HG02840 (cell line): ENCODE data around the gene KLF17.

Experiments used
- ATAC-seq: cut with Tn5 transposase; IDR thresholded peaks from one replicate; pipeline ENCODE4 v1.9.1; 2021; ENCODE audit warnings: mild to moderate bottlenecking, moderate library complexity, moderate number of reproducible peaks; ENCODE audit not compliant: unreplicated experiment, low FRiP score

The KLF17 gene, protein sequence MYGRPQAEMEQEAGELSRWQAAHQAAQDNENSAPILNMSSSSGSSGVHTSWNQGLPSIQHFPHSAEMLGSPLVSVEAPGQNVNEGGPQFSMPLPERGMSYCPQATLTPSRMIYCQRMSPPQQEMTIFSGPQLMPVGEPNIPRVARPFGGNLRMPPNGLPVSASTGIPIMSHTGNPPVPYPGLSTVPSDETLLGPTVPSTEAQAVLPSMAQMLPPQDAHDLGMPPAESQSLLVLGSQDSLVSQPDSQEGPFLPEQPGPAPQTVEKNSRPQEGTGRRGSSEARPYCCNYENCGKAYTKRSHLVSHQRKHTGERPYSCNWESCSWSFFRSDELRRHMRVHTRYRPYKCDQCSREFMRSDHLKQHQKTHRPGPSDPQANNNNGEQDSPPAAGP

GRCh38 chr1:44118682-44119081, at the start of gene KLF17:
Gene KLF17 (plus strand): TSS chr1:44118821. CDS start chr1:44118908, 87 bp downstream.
- no peak for ATAC-seq

- ATAC-seq, result no peak
Observed at GRCh38 chr1:44071461-44071860, 47.2 kb upstream of the KLF17 start.

- ATAC-seq, result no peak
Observed at GRCh38 chr1:44072204-44072603, 46.4 kb upstream of the KLF17 start.

- ATAC-seq, result no peak
Observed at GRCh38 chr1:44072821-44073220, 45.8 kb upstream of the KLF17 start.

- ATAC-seq, result no peak
Observed at GRCh38 chr1:44073528-44073927, 45.1 kb upstream of the KLF17 start.

DNA sequence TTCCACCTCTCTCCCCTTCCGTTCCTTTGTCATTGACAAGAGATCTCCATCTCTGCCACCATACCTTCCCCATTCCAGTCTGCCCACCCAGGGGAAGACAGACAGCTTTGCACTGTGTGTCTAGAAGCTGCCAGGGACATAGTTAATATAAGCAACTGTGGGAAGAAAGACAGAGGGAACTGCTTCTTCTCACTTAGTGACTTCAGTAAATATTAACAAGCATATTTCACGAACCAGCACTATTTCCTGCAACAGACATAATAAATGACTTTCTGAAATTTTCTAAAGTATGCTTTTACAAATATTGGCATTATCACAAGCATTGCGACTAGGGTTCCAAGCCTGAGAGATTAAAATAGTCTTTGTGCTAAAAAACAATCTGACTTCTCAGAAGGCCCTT, 44.2 kb upstream of the KLF17 start:
- ATAC-seq, result no peak

DNA sequence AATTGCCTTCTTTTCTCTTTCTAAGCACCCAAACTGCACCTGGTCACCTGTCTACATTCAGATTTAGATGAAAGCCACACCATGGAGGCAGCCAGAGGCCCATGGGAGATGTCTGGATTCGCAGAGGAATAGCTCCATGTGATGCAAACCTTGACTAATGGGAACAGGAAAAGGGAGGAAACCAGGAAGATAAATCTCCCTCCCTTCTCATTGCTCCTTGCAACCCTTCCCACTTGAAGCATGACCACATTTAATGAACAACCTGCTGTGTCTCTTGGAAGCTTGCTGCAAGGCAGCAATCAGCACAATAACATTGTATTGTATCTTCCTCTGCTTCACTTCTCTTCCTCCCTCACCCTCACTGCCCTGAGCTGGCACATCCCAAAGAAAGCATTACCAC, 42.6 kb upstream of the KLF17 start:
- ATAC-seq, result no peak

- no peak for ATAC-seq
Observed at GRCh38 chr1:44077421-44077820, 41.2 kb upstream of the KLF17 start.

DNA sequence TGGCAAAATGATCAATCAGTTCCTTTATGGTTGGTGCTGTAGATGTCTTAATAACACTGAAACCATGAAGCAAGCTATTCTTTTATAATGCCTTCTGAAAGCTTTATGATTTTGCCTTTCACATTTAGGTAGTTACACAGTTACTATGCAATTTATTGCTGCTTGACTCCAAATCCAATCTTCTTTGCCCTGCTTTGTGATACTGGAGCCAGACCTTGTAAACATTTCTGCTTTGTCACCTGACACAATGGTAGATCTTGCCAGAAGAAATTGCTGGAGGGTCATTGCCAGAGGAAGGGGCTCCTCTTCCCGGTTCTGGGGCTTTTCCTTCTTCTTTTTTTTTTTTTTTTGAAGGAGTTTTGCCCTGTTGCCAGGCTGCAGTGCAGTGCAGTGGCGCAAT, 40.5 kb upstream of the KLF17 start:
- ATAC-seq, result no peak

GRCh38 chr1:44079566-44079965, 39.1 kb upstream of the KLF17 start:
- ATAC-seq, result no peak

- ATAC-seq, result no peak
Observed at GRCh38 chr1:44084998-44085675, 33.5 kb upstream of the KLF17 start.

- ATAC-seq, result no peak
Observed at GRCh38 chr1:44086692-44087474, 31.7 kb upstream of the KLF17 start.

- no peak for ATAC-seq
Observed at GRCh38 chr1:44089371-44090048, 29.1 kb upstream of the KLF17 start.

DNA sequence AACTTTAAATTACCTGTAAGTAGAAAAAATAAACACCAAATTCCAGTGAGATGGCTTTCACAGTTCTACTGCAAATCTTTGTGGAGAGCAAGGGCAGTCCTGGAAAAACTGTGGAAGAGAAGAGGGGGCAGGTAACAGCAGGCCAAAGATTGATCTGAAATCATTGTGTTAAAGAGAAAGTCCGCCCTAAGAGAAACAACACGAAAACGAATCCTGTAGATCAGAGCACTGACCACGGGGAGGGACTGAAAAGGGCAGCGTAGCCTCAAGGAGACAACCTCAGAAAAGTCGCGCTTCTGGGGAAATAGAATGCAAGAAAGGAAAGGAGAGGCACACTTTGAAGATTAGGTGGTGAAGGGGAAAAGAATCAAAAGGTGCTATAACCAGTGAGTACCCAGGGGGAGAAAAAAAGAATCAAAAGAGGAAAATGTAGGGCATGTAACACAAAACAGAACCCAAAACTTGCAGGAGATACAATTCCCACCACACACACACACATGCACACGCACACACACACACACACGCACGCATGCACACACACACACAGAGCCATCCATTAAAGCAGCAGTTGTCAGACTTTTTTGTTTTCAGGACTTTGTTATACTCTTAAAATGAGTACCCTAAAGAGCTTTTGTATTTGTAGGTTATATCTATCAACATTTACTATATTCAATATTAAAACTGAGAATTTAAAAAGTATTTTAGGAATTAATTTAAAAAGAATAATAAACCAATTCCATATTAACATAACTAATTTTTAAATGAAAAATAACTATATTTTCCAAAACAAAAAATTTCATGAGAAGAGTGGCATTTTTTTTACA, 28.0 kb upstream of the KLF17 start:
- no peak for ATAC-seq

DNA sequence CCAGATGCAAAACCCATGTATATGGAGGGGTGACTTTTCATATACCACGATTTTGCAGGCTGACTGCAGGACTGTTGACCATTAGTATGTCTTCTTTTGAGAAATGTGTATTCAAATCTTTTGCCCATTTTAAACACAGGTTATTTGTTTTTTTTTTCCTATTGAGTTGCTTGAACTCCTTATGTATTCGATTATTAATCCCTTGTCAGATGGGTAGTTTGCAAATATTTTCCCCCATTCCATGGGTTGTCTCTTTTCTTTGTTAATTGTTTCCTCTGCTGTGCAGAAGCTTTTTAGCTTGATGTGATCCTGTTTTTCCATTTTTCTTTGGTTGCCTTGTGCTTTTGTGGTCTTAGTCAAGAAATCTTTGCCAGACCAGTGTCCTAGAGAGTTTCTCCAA, 24.6 kb upstream of the KLF17 start:
- no peak for ATAC-seq

- ATAC-seq, result no peak
Observed at GRCh38 chr1:44100183-44100868, 18.3 kb upstream of the KLF17 start.

GRCh38 chr1:44101328-44101727, 17.3 kb upstream of the KLF17 start:
- ATAC-seq, result no peak

DNA sequence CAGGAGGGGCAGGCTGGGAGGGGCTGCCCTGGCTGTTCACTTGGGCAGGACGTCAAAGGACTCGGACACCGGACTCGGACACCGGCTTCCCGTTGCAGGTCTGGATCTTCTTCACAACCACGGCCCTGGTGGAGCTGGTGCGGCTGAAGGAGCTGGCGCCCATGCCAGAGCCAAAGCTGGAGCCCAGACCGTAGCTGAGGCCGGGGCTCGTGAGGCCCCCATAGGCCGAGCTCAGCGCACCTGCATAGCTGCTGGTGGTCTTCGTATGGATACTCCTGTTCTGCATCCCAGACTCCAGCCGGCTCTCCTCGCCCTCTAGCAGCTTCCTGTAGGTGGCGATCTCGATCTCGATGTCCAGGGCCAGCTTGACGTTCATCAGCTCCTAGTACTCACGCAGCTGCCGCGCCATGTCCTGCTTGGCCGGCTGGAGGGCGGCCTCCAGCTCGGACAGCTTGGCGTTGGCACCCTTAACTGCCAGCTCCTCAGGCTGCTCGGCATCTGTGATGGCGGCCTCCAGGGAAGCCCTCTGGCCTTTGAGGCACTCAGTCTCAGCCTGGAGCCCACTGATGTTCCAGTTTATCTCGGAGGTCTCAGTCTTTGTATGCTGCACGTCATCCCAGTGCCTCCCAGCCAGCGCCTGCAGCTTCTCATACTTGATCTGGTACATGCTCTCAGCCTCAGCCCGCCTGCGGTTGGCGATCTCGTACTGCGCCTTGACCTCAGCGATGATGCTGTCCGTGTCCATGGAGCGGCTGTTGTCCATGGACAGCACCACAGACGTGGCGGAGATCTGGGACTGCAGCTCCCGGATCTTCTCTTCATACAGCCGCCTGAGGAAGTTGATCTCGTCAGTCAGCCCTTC, 15.1 kb upstream of the KLF17 start:
- ATAC-seq, result no peak
